Esophagus muscularis mucosa (tissue), 4 donors: Measurements from ENCODE around the gene SPRR4. TPM values are rescaled to one million over a fixed set of nuclear protein-coding genes. Genes with fewer than 3 reads are reported as not detected.

Experiments used
- DNase-seq: peaks from one replicate; pipeline ENCODE4 v3.0.0-alpha.2; 2017; ENCODE audit errors: extremely low spot score
- H3K27ac ChIP-seq, 4 donors: fragments of 200-600 bp; sonication (generic); replicated peaks in 1 of 4; 1 replicate in 3 of 4; 2 replicates in 1 of 4; pipeline ENCODE4 v1.5.1; 2016 to 2019; ENCODE audit warnings: mild to moderate bottlenecking in 1 of 4
- H3K27me3 ChIP-seq, 4 donors: fragments of 200-600 bp; sonication (generic); one replicate each; pipeline versions ENCODE4 v1.5.1 to v1.6.0; 2016 to 2019
- H3K36me3 ChIP-seq, 4 donors: fragments of 200-600 bp; sonication (generic); one replicate each; pipeline ENCODE4 v1.5.1; 2016 to 2019
- H3K4me1 ChIP-seq, 4 donors: fragments of 200-600 bp; sonication (generic); one replicate each; pipeline ENCODE4 v1.5.1; 2016 to 2019
- H3K4me3 ChIP-seq, 4 donors: fragments of 200-600 bp; sonication (generic); 1 replicate in 2 of 4; 2 replicates in 2 of 4; pipeline ENCODE4 v1.5.1; 2016 to 2019; ENCODE audit warnings: mild to moderate bottlenecking in 4 of 4, moderate library complexity in 1 of 4
- H3K9me3 ChIP-seq, 4 donors: fragments of 200-600 bp; sonication (generic); 1 replicate in 3 of 4; 2 replicates in 1 of 4; pipeline ENCODE4 v1.5.1; 2016 to 2019
- CTCF ChIP-seq, 3 experiments: fragments of 200-600 bp in 2 of 3; fragments of 450-650 bp in 1 of 3; sonication (generic) in 2 of 3; IDR thresholded peaks; one replicate each; pipeline ENCODE4 v1.5.1; 2017 to 2019; ENCODE audit warnings: antibody characterized with exemption in 3 of 3, mild to moderate bottlenecking in 2 of 3, moderate library complexity in 1 of 3
- EP300 ChIP-seq: sonication (generic); formaldehyde crosslinking; IDR thresholded peaks from one replicate; pipeline ENCODE4 v1.6.1; 2017; ENCODE audit warnings: antibody characterized with exemption
- POLR2A ChIP-seq: fragments of 450-650 bp; IDR thresholded peaks from one replicate; pipeline ENCODE4 v1.6.1; 2017; ENCODE audit warnings: antibody characterized with exemption, moderate library complexity, mild to moderate bottlenecking, low read depth
- POLR2AphosphoS5 ChIP-seq, 2 donors: sonication (generic); formaldehyde crosslinking; IDR thresholded peaks; one replicate each; pipeline ENCODE4 v1.6.1; 2017; ENCODE audit warnings: antibody characterized with exemption in 2 of 2
- WGBS: methylation state at CpG from one replicate; pipeline ENCODE4 v1.1.5; 2018; 5-methylcytosine and 5-hydroxymethylcytosine counted together
- intact Hi-C: fragments of 100-400 bp; cut with DNase I; formaldehyde crosslinking; loops from one replicate; pipeline ENCODE4 v1.15.1; 2023
- total RNA-seq, 4 donors: library from RNA; depleted of rRNA; stranded (reverse); fragments of >200 nt; gene quantifications; one replicate each; pipeline versions ENCODE4 v1.1.0 to v1.2.1, GENCODE V29; 2016

Gene SPRR4
- total RNA-seq, 4 donors from 2014 or later: not detected

GRCh38 chr1:152980676-152981075 lies 10.2 kb downstream of the SPRR4 start:
- peak; percentile 57 for DNase-seq
- no peak overlapping the region for H3K4me3 ChIP-seq
- H3K27ac ChIP-seq: no peak overlapping the region
- no peak for TF ChIP-seq POLR2A
- no peak for TF ChIP-seq POLR2AphosphoS5 (IDR thresholded peaks at IDR 0.05)
- no peak for TF ChIP-seq EP300
- no peak for TF ChIP-seq CTCF (IDR thresholded peaks at IDR 0.05)
- intact Hi-C loops: no loop called here
- H3K9me3 ChIP-seq: no peaks in the 10 kb centered on the region
- WGBS: 67% methylated on average over 1 of the region's 1 CpG
- H3K36me3 ChIP-seq: no peaks in the 10 kb centered on the region
- H3K27me3 ChIP-seq: no peaks in the 10 kb centered on the region
- no peaks in the 10 kb centered on the region for H3K4me1 ChIP-seq

- Histone ChIP-seq H3K27ac (no peak overlapping the region), H3K27me3 (no peaks in the 10 kb centered on the region), H3K9me3 (no peaks in the 10 kb centered on the region), H3K4me1 (no peaks in the 10 kb centered on the region), H3K36me3 (no peaks in the 10 kb centered on the region), H3K4me3 (no peak overlapping the region)
- WGBS: 82% methylated on average over 4 of the region's 6 CpGs
- intact Hi-C loops: no loop called here
- peak; percentile 90 for DNase-seq
- no peak for TF ChIP-seq EP300
- TF ChIP-seq POLR2A: no peak
- no peak for TF ChIP-seq CTCF (IDR thresholded peaks at IDR 0.05)
- no peak for TF ChIP-seq POLR2AphosphoS5 (IDR thresholded peaks at IDR 0.05)
Observed at GRCh38 chr1:152981146-152981871, 10.9 kb downstream of the SPRR4 start.

- H3K4me3 ChIP-seq: no peak overlapping the region
- no peak overlapping the region for H3K27ac ChIP-seq
- H3K27me3 ChIP-seq: no peaks in the 10 kb centered on the region
- no peaks in the 10 kb centered on the region for H3K9me3 ChIP-seq
- no peak for TF ChIP-seq CTCF (IDR thresholded peaks at IDR 0.05)
- TF ChIP-seq POLR2A: no peak
- TF ChIP-seq POLR2AphosphoS5 (IDR thresholded peaks at IDR 0.05): no peak
- TF ChIP-seq EP300: no peak
- no peak for DNase-seq
- H3K36me3 ChIP-seq: no peaks in the 10 kb centered on the region
- H3K4me1 ChIP-seq: no peaks in the 10 kb centered on the region
- 86% methylated on average over 4 of the region's 4 CpGs for WGBS
- intact Hi-C loops: no loop called here
Observed at GRCh38 chr1:152982076-152982475, 11.6 kb downstream of the SPRR4 start.

- peak; percentile 21 for DNase-seq
- Histone ChIP-seq H3K27ac (no peak overlapping the region), H3K36me3 (no peaks in the 10 kb centered on the region), H3K27me3 (no peaks in the 10 kb centered on the region), H3K4me1 (no peaks in the 10 kb centered on the region), H3K4me3 (no peak overlapping the region), H3K9me3 (no peaks in the 10 kb centered on the region)
- intact Hi-C loops: no loop called here
- no peak for TF ChIP-seq POLR2AphosphoS5 (IDR thresholded peaks at IDR 0.05)
- no peak for TF ChIP-seq EP300
- no peak for TF ChIP-seq CTCF (IDR thresholded peaks at IDR 0.05)
- no peak for TF ChIP-seq POLR2A
Observed at GRCh38 chr1:152983234-152983633, 12.8 kb downstream of the SPRR4 start.

GRCh38 chr1:152983743-152984142 lies 13.3 kb downstream of the SPRR4 start, which contains the start of gene SPRR1A:
SPRR1A (plus strand) TSS chr1:152984081; CDS start chr1:152985231, 1,150 bp downstream.
- Histone ChIP-seq H3K27ac (no peak within 1 kb of the TSS), H3K4me1 (no peaks in the 10 kb centered on the region), H3K9me3 (no peaks in the 10 kb centered on the region), H3K36me3 (no peaks in the 10 kb centered on the region), H3K27me3 (no peaks in the 10 kb centered on the region), H3K4me3 (no peak within 1 kb of the TSS)
- WGBS: 69% methylated on average over 3 of the region's 3 CpGs
- intact Hi-C loops: no loop called here
- TF ChIP-seq CTCF (IDR thresholded peaks at IDR 0.05) (no peak), POLR2AphosphoS5 (IDR thresholded peaks at IDR 0.05) (no peak), EP300 (no peak), POLR2A (no peak)
- peak; percentile 45 for DNase-seq
